Spleen (tissue), 11 donors: ENCODE data around the gene LMBR1L. TPM values are rescaled to one million over a fixed set of nuclear protein-coding genes. Genes with fewer than 3 reads are reported as not detected.

Experiments
- DNase-seq: peaks from one replicate; pipeline ENCODE4 v3.0.0-alpha.2; 2020
- H3K27ac ChIP-seq, 8 donors: fragments of 200-600 bp; sonication (generic) in 7 of 8; 1 replicate in 4 of 8; 2 replicates in 4 of 8; pipeline versions ENCODE4 v1.5.0 to v1.8.0; 2016 to 2021; ENCODE audit warnings: inconsistent platforms in 4 of 8, mild to moderate bottlenecking in 4 of 8, moderate library complexity in 1 of 8
- H3K27me3 ChIP-seq, 7 donors: fragments of 200-600 bp; sonication (generic) in 6 of 7; replicated peaks in 1 of 7; 1 replicate in 4 of 7; 2 replicates in 3 of 7; pipeline versions ENCODE4 v1.5.0 to v1.8.0; 2016 to 2021; ENCODE audit warnings: inconsistent platforms in 3 of 7, mild to moderate bottlenecking in 1 of 7
- H3K36me3 ChIP-seq, 6 donors: fragments of 200-600 bp; sonication (generic) in 5 of 6; 1 replicate in 4 of 6; 2 replicates in 2 of 6; pipeline versions ENCODE4 v1.5.0 to v1.8.0; 2016 to 2021; ENCODE audit warnings: inconsistent platforms in 2 of 6
- H3K4me1 ChIP-seq, 6 donors: fragments of 200-600 bp; sonication (generic) in 5 of 6; 1 replicate in 3 of 6; 2 replicates in 3 of 6; pipeline versions ENCODE4 v1.5.0 to v1.8.0; 2016 to 2021; ENCODE audit warnings: inconsistent platforms in 3 of 6
- H3K4me3 ChIP-seq, 8 donors: fragments of 200-600 bp; sonication (generic) in 7 of 8; 1 replicate in 4 of 8; 2 replicates in 4 of 8; pipeline versions ENCODE4 v1.5.0 to v1.8.0; 2016 to 2021; ENCODE audit warnings: inconsistent platforms in 4 of 8, mild to moderate bottlenecking in 4 of 8, moderate library complexity in 2 of 8
- H3K9me3 ChIP-seq, 8 donors: fragments of 200-600 bp; sonication (generic) in 7 of 8; 1 replicate in 4 of 8; 2 replicates in 4 of 8; pipeline versions ENCODE4 v1.5.0 to v1.8.0; 2016 to 2021; ENCODE audit warnings: inconsistent platforms in 4 of 8
- CTCF ChIP-seq, 11 experiments: fragments of 200-600 bp in 7 of 11; fragments of 450-650 bp in 4 of 11; sonication (generic) in 4 of 11; IDR thresholded peaks in 8 of 11; conservative IDR thresholded peaks in 3 of 11; 1 replicate in 7 of 11; 2 replicates in 4 of 11; pipeline versions ENCODE4 v1.4.0 to v1.8.0; 2016 to 2021; ENCODE audit warnings: antibody characterized with exemption in 11 of 11, inconsistent platforms in 4 of 11, mild to moderate bottlenecking in 1 of 11
- POLR2A ChIP-seq, 3 donors: fragments of 450-650 bp; IDR thresholded peaks; one replicate each; pipeline ENCODE4 v1.5.1; 2017; ENCODE audit warnings: antibody characterized with exemption in 3 of 3, mild to moderate bottlenecking in 1 of 3
- POLR2AphosphoS5 ChIP-seq, 3 donors: sonication (generic); formaldehyde crosslinking; IDR thresholded peaks; one replicate each; pipeline ENCODE4 v1.5.1; 2017; ENCODE audit warnings: antibody characterized with exemption in 3 of 3
- WGBS, 5 donors: extraction: QIAGEN DNeasy Blood & Tissue Kit in 3 of 5; methylation state at CpG; one replicate each; pipeline versions ENCODE4 v1.1.5 to v1.1.7; 2013 to 2018; 5-methylcytosine and 5-hydroxymethylcytosine counted together
- intact Hi-C: fragments of 100-400 bp; cut with DNase I; formaldehyde crosslinking; loops from one replicate; pipeline ENCODE4 v1.15.0; 2023; ENCODE audit warnings: low total_unique reads
- polyA plus RNA-seq, 3 donors: library from polyadenylated mRNA; stranded (reverse); fragments of 200-250 nt; gene quantifications; one replicate each; pipeline ENCODE4 v1.2.1, GENCODE V29; 2013
- total RNA-seq, 7 donors: library from RNA; depleted of rRNA in 3 of 7; stranded (reverse); fragments of >200 nt in 3 of 7; fragmentation: NEBNext Ultra II Directional in 4 of 7; extraction: Animal tissue kit (Norgen Biotek cat#: 25700) in 4 of 7; gene quantifications; one replicate each; pipeline versions ENCODE4 v1.1.0 to v1.2.1, GENCODE V29; 2016 to 2021
- donor health status: healthy with polysubstance abuse.
- donor health status: DM: no; HTN: no; CAD: no; lungs with moderate emphysema.
- donor health status: DM: no; HTN: no; CAD: no.
- donor health status: Bipolar disorder and iron deficiency.
- donor health status: healthy.
- donor health status: DM: no; HTN: no; CAD: no.
- donor health status: DM: yes; HTN: yes; CAD: no.

LMBR1L gene
- total and polyA plus RNA-seq, 10 donors: 44.1 to 108 (median 74.6) TPM

- intact Hi-C loops: no loop called here
- Histone ChIP-seq H3K9me3 (no peaks in the 10 kb centered on the region), H3K36me3 (peaks cover 0 to 28% (median 14%) of the 10 kb centered on the region in 6 donors), H3K4me1 (peaks cover 55 to 75% (median 70%) of the 10 kb centered on the region in 6 donors), H3K4me3 (peak overlapping the region in 3 of 8 donors; percentile 14 to 34 (median 30)), H3K27me3 (peaks cover 3 to 72% (median 65%) of the 10 kb centered on the region in 7 donors), H3K27ac (peak overlapping the region in 2 of 8 donors; percentile 16 to 79)
- TF ChIP-seq CTCF (IDR thresholded peaks at IDR 0.05 in 8 of 11, conservative IDR thresholded peaks at IDR 0.05 in 3 of 11) (no peak), POLR2A (IDR thresholded peaks at IDR 0.05) (no peak), POLR2AphosphoS5 (IDR thresholded peaks at IDR 0.05) (no peak)
- 55 to 76% (median 57%) methylated on average over 4 of the region's 4 CpGs for WGBS, 5 donors
- no peak for DNase-seq
These were observed 17.7 kb downstream of the LMBR1L start for GRCh38 chr12:49092816-49093406.

GRCh38 chr12:49092086-49092815 lies 18.4 kb downstream of the LMBR1L start:
- Histone ChIP-seq H3K4me3 (peak overlapping the region in 7 of 8 donors; percentile 14 to 69 (median 26)), H3K36me3 (peaks cover 0 to 21% (median 7%) of the 10 kb centered on the region in 6 donors), H3K4me1 (peaks cover 56 to 78% (median 72%) of the 10 kb centered on the region in 6 donors), H3K27ac (peak overlapping the region in 5 of 8 donors; percentile 16 to 79 (median 31)), H3K9me3 (no peaks in the 10 kb centered on the region), H3K27me3 (peaks cover 3 to 73% (median 65%) of the 10 kb centered on the region in 7 donors)
- DNase-seq: peak; percentile 77
- 4 to 7% (median 5%) methylated on average over 28 to 32 of the region's 32 CpGs for WGBS, 5 donors
- TF ChIP-seq POLR2A (IDR thresholded peaks at IDR 0.05): no peak
- TF ChIP-seq POLR2AphosphoS5 (IDR thresholded peaks at IDR 0.05): peak in 2 of 3 donors; percentile 11 to 16
- peak in 6 of 11 experiments; percentile 18 to 43 (median 30) for TF ChIP-seq CTCF (IDR thresholded peaks at IDR 0.05 in 8 of 11, conservative IDR thresholded peaks at IDR 0.05 in 3 of 11)
- intact Hi-C loops: no loop called here

- intact Hi-C loops: no loop called here
- H3K27ac ChIP-seq: peak overlapping the region in 5 of 8 donors; percentile 16 to 79 (median 31)
- WGBS, 5 donors: 3 to 5% (median 4%) methylated on average over 12 to 14 of the region's 14 CpGs
- H3K27me3 ChIP-seq: peaks cover 3 to 73% (median 65%) of the 10 kb centered on the region in 7 donors
- no peak for DNase-seq
- peak overlapping the region in 7 of 8 donors; percentile 14 to 69 (median 26) for H3K4me3 ChIP-seq
- TF ChIP-seq POLR2A (IDR thresholded peaks at IDR 0.05) (no peak), CTCF (IDR thresholded peaks at IDR 0.05 in 8 of 11, conservative IDR thresholded peaks at IDR 0.05 in 3 of 11) (no peak), POLR2AphosphoS5 (IDR thresholded peaks at IDR 0.05) (no peak)
- no peaks in the 10 kb centered on the region for H3K9me3 ChIP-seq
- H3K36me3 ChIP-seq: peaks cover 0 to 16% (median 2%) of the 10 kb centered on the region in 6 donors
- H3K4me1 ChIP-seq: peaks cover 56 to 78% (median 72%) of the 10 kb centered on the region in 6 donors
These were observed 18.9 kb downstream of the LMBR1L start for GRCh38 chr12:49091836-49092085.
